ENCODE measurements around the gene ABTB2. TPM values are rescaled to one million over a fixed set of nuclear protein-coding genes. Genes with fewer than 3 reads are reported as not detected.

Gene ABTB2
- total RNA-seq, 1 donor, result 5.1 TPM

- no peaks in the 10 kb centered on the region for H3K36me3 ChIP-seq (ENCODE audit: insufficient read depth, low read length)
- no peak overlapping the region for H3K27ac ChIP-seq (ENCODE audit: low read depth, low read length)
- no peak overlapping the region for H3K4me3 ChIP-seq (ENCODE audit: insufficient read depth, low read length)
- no peaks in the 10 kb centered on the region for H3K79me2 ChIP-seq (ENCODE audit: insufficient read depth, low read length)
- H4K20me1 ChIP-seq (ENCODE audit: insufficient read depth, low read length), result peaks cover 2% of the 10 kb centered on the region
- no peak for TF ChIP-seq CTCF (IDR thresholded peaks at IDR 0.05; ENCODE audit: extremely low read depth, low read depth, low read length)
- H3K4me1 ChIP-seq (ENCODE audit: insufficient read depth, low read length), result no peaks in the 10 kb centered on the region
- no peaks in the 10 kb centered on the region for H3K9me3 ChIP-seq (ENCODE audit: low read depth, low read length)
- no peak overlapping the region for H2AFZ ChIP-seq (ENCODE audit: low read length)
- no peak for DNase-seq (ENCODE audit: insufficient read length, low spot score, missing footprints)
- no peak overlapping the region for H3K4me2 ChIP-seq (ENCODE audit: insufficient read depth, low read length)
- no peaks in the 10 kb centered on the region for H3K27me3 ChIP-seq (ENCODE audit: insufficient read depth, low read length)
These were observed 73.7 kb downstream of the ABTB2 start for GRCh38 chr11:34284156-34284555.

- no peak overlapping the region for H3K4me2 ChIP-seq (ENCODE audit: insufficient read depth, low read length)
- H2AFZ ChIP-seq (ENCODE audit: low read length), result no peak overlapping the region
- H3K9me3 ChIP-seq (ENCODE audit: low read depth, low read length), result no peaks in the 10 kb centered on the region
- H3K36me3 ChIP-seq (ENCODE audit: insufficient read depth, low read length), result no peaks in the 10 kb centered on the region
- H4K20me1 ChIP-seq (ENCODE audit: insufficient read depth, low read length), result peaks cover 2% of the 10 kb centered on the region
- no peaks in the 10 kb centered on the region for H3K79me2 ChIP-seq (ENCODE audit: insufficient read depth, low read length)
- TF ChIP-seq CTCF (IDR thresholded peaks at IDR 0.05; ENCODE audit: extremely low read depth, low read depth, low read length), result no peak
- no peak overlapping the region for H3K4me3 ChIP-seq (ENCODE audit: insufficient read depth, low read length)
- DNase-seq (ENCODE audit: insufficient read length, low spot score, missing footprints), result peak; percentile 65
- H3K27ac ChIP-seq (ENCODE audit: low read depth, low read length), result no peak overlapping the region
- no peaks in the 10 kb centered on the region for H3K27me3 ChIP-seq (ENCODE audit: insufficient read depth, low read length)
- no peaks in the 10 kb centered on the region for H3K4me1 ChIP-seq (ENCODE audit: insufficient read depth, low read length)
These were observed 76.6 kb downstream of the ABTB2 start for GRCh38 chr11:34280945-34281872.

GRCh38 chr11:34278693-34279297, 79.0 kb downstream of the ABTB2 start:
- H3K27ac ChIP-seq (ENCODE audit: low read depth, low read length), result no peak overlapping the region
- no peak for TF ChIP-seq CTCF (IDR thresholded peaks at IDR 0.05; ENCODE audit: extremely low read depth, low read depth, low read length)
- peaks cover 2% of the 10 kb centered on the region for H4K20me1 ChIP-seq (ENCODE audit: insufficient read depth, low read length)
- no peaks in the 10 kb centered on the region for H3K79me2 ChIP-seq (ENCODE audit: insufficient read depth, low read length)
- no peak for DNase-seq (ENCODE audit: insufficient read length, low spot score, missing footprints)
- H3K4me1 ChIP-seq (ENCODE audit: insufficient read depth, low read length), result peaks cover 14% of the 10 kb centered on the region
- H3K4me3 ChIP-seq (ENCODE audit: insufficient read depth, low read length), result no peak overlapping the region
- no peak overlapping the region for H3K4me2 ChIP-seq (ENCODE audit: insufficient read depth, low read length)
- no peak overlapping the region for H2AFZ ChIP-seq (ENCODE audit: low read length)
- no peaks in the 10 kb centered on the region for H3K27me3 ChIP-seq (ENCODE audit: insufficient read depth, low read length)
- H3K9me3 ChIP-seq (ENCODE audit: low read depth, low read length), result no peaks in the 10 kb centered on the region
- H3K36me3 ChIP-seq (ENCODE audit: insufficient read depth, low read length), result no peaks in the 10 kb centered on the region

- no peak for TF ChIP-seq CTCF (IDR thresholded peaks at IDR 0.05; ENCODE audit: extremely low read depth, low read depth, low read length)
- Histone ChIP-seq H3K9me3 (ENCODE audit: low read depth, low read length) (no peaks in the 10 kb centered on the region), H3K27me3 (ENCODE audit: insufficient read depth, low read length) (no peaks in the 10 kb centered on the region), H3K79me2 (ENCODE audit: insufficient read depth, low read length) (no peaks in the 10 kb centered on the region), H2AFZ (ENCODE audit: low read length) (no peak overlapping the region), H4K20me1 (ENCODE audit: insufficient read depth, low read length) (peaks cover 2% of the 10 kb centered on the region), H3K4me2 (ENCODE audit: insufficient read depth, low read length) (no peak overlapping the region), H3K4me3 (ENCODE audit: insufficient read depth, low read length) (no peak overlapping the region), H3K36me3 (ENCODE audit: insufficient read depth, low read length) (no peaks in the 10 kb centered on the region), H3K4me1 (ENCODE audit: insufficient read depth, low read length) (peaks cover 14% of the 10 kb centered on the region), H3K27ac (ENCODE audit: low read depth, low read length) (no peak overlapping the region)
- DNase-seq (ENCODE audit: insufficient read length, low spot score, missing footprints), result no peak
These were observed 79.6 kb downstream of the ABTB2 start for GRCh38 chr11:34278175-34278574.

All from osteoblast (primary cell).